Measurements from ENCODE around the gene PREX1. TPM values are rescaled to one million over a fixed set of nuclear protein-coding genes. Genes with fewer than 3 reads are reported as not detected.
"Not testable (repeated sequence)": the region's sequence is repeated elsewhere in the genome, so short reads cannot be mapped to it uniquely, and the experiment has no call there.

PREX1 gene
- total and polyA plus RNA-seq, 2 of the 4 experiments (the other 2 are of a cell fraction) = 0.67 to 0.72 TPM

DNA sequence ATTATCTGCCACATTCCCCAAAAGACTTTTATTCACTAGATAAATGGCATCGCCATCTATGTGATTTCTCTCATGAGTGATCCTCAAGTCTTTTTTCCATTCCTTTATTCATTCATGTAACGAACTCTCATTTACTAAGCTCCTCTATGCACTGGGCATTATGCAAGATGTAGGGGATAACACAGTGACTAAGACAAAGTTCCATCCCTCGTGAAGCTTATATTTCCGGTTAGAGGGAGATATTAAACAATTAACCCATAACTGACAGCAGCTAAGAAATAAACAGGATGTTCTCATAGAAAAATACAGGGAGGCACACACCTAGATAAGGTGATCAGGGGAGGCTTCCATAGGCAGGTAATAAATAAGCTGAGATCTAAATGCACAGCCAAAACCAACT lies 17.2 kb upstream of the PREX1 start:
- DNase-seq = peak; percentile 35
- Histone ChIP-seq H3K36me3 (ENCODE audit: control insufficient read depth, insufficient read depth, low read length) (no peaks in the 10 kb centered on the region), H3K23ac (ENCODE audit: low read depth, low read length) (no peak overlapping the region), H4K5ac (ENCODE audit: low read depth, low read length) (no peak overlapping the region), H2BK5ac (ENCODE audit: low read depth, low read length, poor library complexity, severe bottlenecking) (no peak overlapping the region), H2BK15ac (ENCODE audit: low read depth, low read length) (no peak overlapping the region), H3K9me1 (ENCODE audit: insufficient read depth, low read length) (0 out of 2 replicates have a peak, but pooled peaks cover 4% of the 10 kb centered on the region), H3K9ac (ENCODE audit: low read depth, low read length) (no peak overlapping the region), H2AFZ (replicated peaks; ENCODE audit: low read length, poor library complexity) (no peak overlapping the region), H3K9me3 (ENCODE audit: control insufficient read depth, insufficient read depth, low read length) (no peaks in the 10 kb centered on the region), H2AK5ac (ENCODE audit: low read depth, low read length) (no peak overlapping the region), H2BK120ac (ENCODE audit: low read depth, low read length) (no peak overlapping the region), H3K18ac (ENCODE audit: low read depth, low read length) (no peak overlapping the region), H3K4me3 (ENCODE audit: insufficient read depth, low read depth, low read length) (no peak overlapping the region), H3K4ac (ENCODE audit: low read depth, low read length) (no peak overlapping the region), H4K20me1 (ENCODE audit: insufficient read depth, low read length) (no peaks in the 10 kb centered on the region), H2AK9ac (replicated peaks; ENCODE audit: low read depth, low read length, poor library complexity) (no peak overlapping the region), H4K91ac (ENCODE audit: insufficient read depth, low read depth, low read length) (no peak overlapping the region), H2BK20ac (ENCODE audit: low read depth, low read length) (no peak overlapping the region), H3K79me1 (ENCODE audit: low read depth in 1 of 2, low read length in 2 of 2) (no peaks in the 10 kb centered on the region), H3K27me3 (ENCODE audit: control insufficient read depth, insufficient read depth, low read length) (no peaks in the 10 kb centered on the region), H3K27ac (ENCODE audit: insufficient read depth, low read length) (no peak overlapping the region), H3K14ac (replicated peaks; ENCODE audit: low read depth, low read length) (no peak overlapping the region), H3K4me1 (ENCODE audit: control insufficient read depth, insufficient read depth, low read length) (peaks cover 3% of the 10 kb centered on the region), H3K4me2 (ENCODE audit: low read depth, low read length) (no peak overlapping the region), H4K8ac (ENCODE audit: low read depth in 2 of 2, low read length in 2 of 2) (no peak overlapping the region), H3K56ac (ENCODE audit: extremely low read depth, insufficient read depth, low read length) (no peak overlapping the region)
- BruUV-seq (replicated peaks) = no TSS peak
- ATAC-seq (ENCODE audit: low read depth) = peak; percentile 34; the same call in 1 of the 2 replicates
- dilution Hi-C loops (cut with HindIII; ENCODE audit: low sequenced_read_pairs, unreplicated experiment) = no loop called here
- ChIA-PET POLR2A (ENCODE audit: unreplicated experiment) (no interaction called here), CTCF (no interaction called here)
- TF ChIP-seq MXI1 (IDR thresholded peaks at IDR 0.05; ENCODE audit: borderline replicate concordance, low read depth, low read length) = no peak
- TF ChIP-seq CEBPB (IDR thresholded peaks at IDR 0.05; ENCODE audit: low read depth, low read length) = peak; percentile 73
- in situ Hi-C loops (cut with MboI; ENCODE audit: low sequenced_read_pairs) = no loop called here
- WGBS, 2 experiments (ENCODE audit: extremely low coverage in 2 of 2, insufficient read length in 1 of 2) = no CpG with 5 or more reads among the region's 4 CpGs
- intact Hi-C loops (cut with micrococcal nuclease) = loop anchor here (5.0 kb wide), 1 partner anchor 52 kb away; no protein-coding TSS in a partner anchor

- H4K91ac ChIP-seq (ENCODE audit: insufficient read depth, low read depth, low read length); H3K56ac ChIP-seq (ENCODE audit: extremely low read depth, insufficient read depth, low read length); ATAC-seq (ENCODE audit: low read depth); in situ Hi-C loops (cut with MboI; ENCODE audit: low sequenced_read_pairs); H2BK20ac ChIP-seq (ENCODE audit: low read depth, low read length); H2AK5ac ChIP-seq (ENCODE audit: low read depth, low read length); BruUV-seq (replicated peaks); H3K27me3 ChIP-seq (ENCODE audit: control insufficient read depth, insufficient read depth, low read length); H3K4me2 ChIP-seq (ENCODE audit: low read depth, low read length); H3K9me1 ChIP-seq (ENCODE audit: insufficient read depth, low read length); H4K5ac ChIP-seq (ENCODE audit: low read depth, low read length); H3K9me3 ChIP-seq (ENCODE audit: control insufficient read depth, insufficient read depth, low read length); H3K36me3 ChIP-seq (ENCODE audit: control insufficient read depth, insufficient read depth, low read length); H3K79me1 ChIP-seq (ENCODE audit: low read depth in 1 of 2, low read length in 2 of 2); POLR2A ChIA-PET (ENCODE audit: unreplicated experiment); H3K18ac ChIP-seq (ENCODE audit: low read depth, low read length); H3K4me1 ChIP-seq (ENCODE audit: control insufficient read depth, insufficient read depth, low read length); H4K20me1 ChIP-seq (ENCODE audit: insufficient read depth, low read length); H2BK5ac ChIP-seq (ENCODE audit: low read depth, low read length, poor library complexity, severe bottlenecking); H3K9ac ChIP-seq (ENCODE audit: low read depth, low read length); H3K4ac ChIP-seq (ENCODE audit: low read depth, low read length); dilution Hi-C loops (cut with HindIII; ENCODE audit: low sequenced_read_pairs, unreplicated experiment); H4K8ac ChIP-seq (ENCODE audit: low read depth in 2 of 2, low read length in 2 of 2); DNase-seq; H2BK120ac ChIP-seq (ENCODE audit: low read depth, low read length); H3K14ac ChIP-seq (replicated peaks; ENCODE audit: low read depth, low read length); H3K23ac ChIP-seq (ENCODE audit: low read depth, low read length); H3K4me3 ChIP-seq (ENCODE audit: insufficient read depth, low read depth, low read length); H2AFZ ChIP-seq (replicated peaks; ENCODE audit: low read length, poor library complexity); H3K27ac ChIP-seq (ENCODE audit: insufficient read depth, low read length); CTCF ChIA-PET; H2AK9ac ChIP-seq (replicated peaks; ENCODE audit: low read depth, low read length, poor library complexity); H2BK15ac ChIP-seq (ENCODE audit: low read depth, low read length): not testable (repeated sequence)
- 71% methylated on average over 2 of the region's 2 CpGs; no CpG with 5 or more reads in 1 of the 2 experiments for WGBS, 2 experiments (ENCODE audit: extremely low coverage in 2 of 2, insufficient read length in 1 of 2)
- intact Hi-C loops (cut with micrococcal nuclease) = loop anchor here (5.0 kb wide), 1 partner anchor 53 kb away; no protein-coding TSS in a partner anchor
Measured at GRCh38 chr20:48843896-48844295, 16.1 kb upstream of the PREX1 start.
